GM06990 (cell line): ENCODE measurements around the gene ANP32B.

ENCODE experiments used
- DNase-seq: peaks from one replicate; pipeline ENCODE4 v3.0.0-alpha.2; 2011; ENCODE audit not compliant: insufficient read length; ENCODE audit errors: extremely low read depth
- H3K27me3 ChIP-seq: replicated peaks from 2 replicates; pipeline ENCODE4 v1.6.0; 2011; ENCODE audit warnings: low read length; ENCODE audit not compliant: control insufficient read depth, insufficient read depth
- H3K36me3 ChIP-seq: 2 replicates; pipeline ENCODE4 v1.5.1; 2011; ENCODE audit warnings: low read length; ENCODE audit not compliant: control insufficient read depth, insufficient read depth
- H3K4me3 ChIP-seq: replicated peaks from 2 replicates; pipeline ENCODE4 v1.5.1; 2011; ENCODE audit warnings: low read depth, mild to moderate bottlenecking, control low read depth, low read length
- CTCF ChIP-seq: IDR thresholded peaks from 2 replicates; pipeline ENCODE4 v1.5.1; 2011; ENCODE audit warnings: low read length, control low read depth, mild to moderate bottlenecking, inconsistent platforms; ENCODE audit not compliant: insufficient read depth, poor library complexity, severe bottlenecking

Gene ANP32B

GRCh38 chr9:98054376-98054951 is 71.3 kb downstream of the ANP32B start:
- Histone ChIP-seq H3K27me3 (no peaks in the 10 kb centered on the region), H3K36me3 (no peaks in the 10 kb centered on the region; the same call in none of the 2 replicates), H3K4me3 (no peak overlapping the region)
- no peak for TF ChIP-seq CTCF
- no peak for DNase-seq

- DNase-seq: peak; percentile 92
- TF ChIP-seq CTCF: no peak
- Histone ChIP-seq H3K27me3 (no peaks in the 10 kb centered on the region), H3K36me3 (peaks cover 5% of the 10 kb centered on the region), H3K4me3 (peak within 1 kb of the TSS; percentile 86)
These were observed 73.4 kb downstream of the ANP32B start, which contains the start of gene NANS for GRCh38 chr9:98056269-98057137. Gene NANS (plus strand): TSS chr9:98056732. CDS start chr9:98056809, 77 bp downstream.

GRCh38 chr9:98057138-98057799 is 74.1 kb downstream of the ANP32B start:
- H3K27me3 ChIP-seq: no peaks in the 10 kb centered on the region
- DNase-seq: no peak
- peak overlapping the region; percentile 86 for H3K4me3 ChIP-seq
- peaks cover 9% of the 10 kb centered on the region for H3K36me3 ChIP-seq
- TF ChIP-seq CTCF: no peak

GRCh38 chr9:98062161-98062560 is 79.0 kb downstream of the ANP32B start:
- no peak for DNase-seq

More at GRCh38 chr9:98062161-98062560, 79.0 kb downstream of the ANP32B start:
- H3K27me3 ChIP-seq: no peaks in the 10 kb centered on the region
- TF ChIP-seq CTCF: no peak
- H3K36me3 ChIP-seq: peaks cover 11% of the 10 kb centered on the region
- H3K4me3 ChIP-seq: no peak overlapping the region
